IMR-90 (cell line): Measurements from ENCODE around the gene ABCA7. TPM values are rescaled to one million over a fixed set of nuclear protein-coding genes. Genes with fewer than 3 reads are reported as not detected.

ENCODE experiments used
- ATAC-seq: fragments of 200-7000 bp; cut with Tn5 transposase; 2 replicates; pipeline ENCODE4 v1.9.1; 2020; ENCODE audit warnings: low read depth, mild to moderate bottlenecking, moderate library complexity
- BruUV-seq: library from RNA; stranded (reverse); fragments of 400-500 nt; replicated peaks from 2 replicates; lab custom pipeline; 2021; lab: Mats Ljungman, UMichigan
- CTCF ChIA-PET: fragments of 300-600 bp; formaldehyde crosslinking; extraction: SDS; loops from one replicate; lab custom pipeline; 2021; ENCODE audit warnings: antibody characterized with exemption; lab: Yijun Ruan, JAX
- POLR2A ChIA-PET: fragments of 300-600 bp; sonication (Branson Sonifier 250); formaldehyde crosslinking; loops from one replicate; lab custom pipeline; 2022; ENCODE audit warnings: antibody characterized with exemption; ENCODE audit not compliant: unreplicated experiment; lab: Charles Lee
- DNase-seq: peaks from one replicate; pipeline ENCODE4 v3.0.0; 2013
- H2AFZ ChIP-seq: replicated peaks from 2 replicates; pipeline ENCODE3; 2013; ENCODE audit warnings: low read length, mild to moderate bottlenecking; ENCODE audit not compliant: poor library complexity
- H2AK5ac ChIP-seq: 2 replicates; pipeline ENCODE4 v1.6.1; 2013; ENCODE audit warnings: low read depth, low read length, inconsistent platforms
- H2AK9ac ChIP-seq: replicated peaks from 2 replicates; pipeline ENCODE3; 2013; ENCODE audit warnings: mild to moderate bottlenecking, low read depth, low read length, moderate library complexity; ENCODE audit not compliant: poor library complexity
- H2BK120ac ChIP-seq: 2 replicates; pipeline ENCODE4 v1.6.1; 2013; ENCODE audit warnings: low read depth, low read length, inconsistent platforms
- H2BK15ac ChIP-seq: 3 replicates; pipeline ENCODE4 v1.6.1; 2013; ENCODE audit warnings: low read depth, low read length, inconsistent platforms
- H2BK20ac ChIP-seq: 2 replicates; pipeline ENCODE4 v1.6.1; 2013; ENCODE audit warnings: low read depth, mild to moderate bottlenecking, inconsistent platforms, low read length, moderate library complexity
- H2BK5ac ChIP-seq: 2 replicates; pipeline ENCODE4 v1.6.1; 2013; ENCODE audit warnings: mild to moderate bottlenecking, low read depth, low read length, inconsistent platforms; ENCODE audit not compliant: poor library complexity, severe bottlenecking
- H3K14ac ChIP-seq: replicated peaks from 2 replicates; pipeline ENCODE4 v1.6.1; 2013; ENCODE audit warnings: low read depth, low read length, inconsistent platforms
- H3K18ac ChIP-seq: 2 replicates; pipeline ENCODE4 v1.6.1; 2013; ENCODE audit warnings: low read depth, low read length, control low read depth
- H3K23ac ChIP-seq: 2 replicates; pipeline ENCODE4 v1.6.1; 2013; ENCODE audit warnings: low read depth, low read length, inconsistent platforms
- H3K27ac ChIP-seq: 2 replicates; pipeline ENCODE4 v1.5.1; 2013; ENCODE audit warnings: mild to moderate bottlenecking, control low read depth, low read length; ENCODE audit not compliant: insufficient read depth
- H3K27me3 ChIP-seq: 2 replicates; pipeline ENCODE4 v1.6.1; 2013; ENCODE audit warnings: low read length; ENCODE audit not compliant: control insufficient read depth, insufficient read depth
- H3K36me3 ChIP-seq: 2 replicates; pipeline ENCODE4 v1.6.1; 2013; ENCODE audit warnings: low read length, mixed read lengths; ENCODE audit not compliant: control insufficient read depth, insufficient read depth
- H3K4ac ChIP-seq: 2 replicates; pipeline ENCODE4 v1.6.1; 2013; ENCODE audit warnings: low read depth, low read length, inconsistent platforms
- H3K4me1 ChIP-seq: 2 replicates; pipeline ENCODE4 v1.6.1; 2013; ENCODE audit warnings: low read length, mixed read lengths; ENCODE audit not compliant: control insufficient read depth, insufficient read depth
- H3K4me2 ChIP-seq: 2 replicates; pipeline ENCODE4 v1.6.1; 2013; ENCODE audit warnings: low read depth, mild to moderate bottlenecking, control low read depth, low read length, moderate library complexity
- H3K4me3 ChIP-seq: 2 replicates; pipeline ENCODE4 v1.5.1; 2013; ENCODE audit warnings: low read depth, mild to moderate bottlenecking, control low read depth, low read length, moderate library complexity; ENCODE audit not compliant: insufficient read depth
- H3K56ac ChIP-seq: 2 replicates; pipeline ENCODE4 v1.6.1; 2013; ENCODE audit warnings: low read length, inconsistent platforms; ENCODE audit not compliant: insufficient read depth; ENCODE audit errors: extremely low read depth
- H3K79me1 ChIP-seq, 2 experiments: 2 replicates each; pipeline ENCODE4 v1.6.1; 2013; ENCODE audit warnings: low read length in 2 of 2, inconsistent platforms in 1 of 2, low read depth in 1 of 2
- H3K9ac ChIP-seq: 2 replicates; pipeline ENCODE4 v1.6.1; 2013; ENCODE audit warnings: low read depth, low read length, control low read depth
- H3K9me1 ChIP-seq: 2 replicates; pipeline ENCODE4 v1.6.1; 2013; ENCODE audit warnings: low read length, inconsistent platforms; ENCODE audit not compliant: insufficient read depth
- H3K9me3 ChIP-seq: 2 replicates; pipeline ENCODE4 v1.6.1; 2013; ENCODE audit warnings: low read length; ENCODE audit not compliant: control insufficient read depth, insufficient read depth
- H4K20me1 ChIP-seq: 2 replicates; pipeline ENCODE4 v1.6.1; 2013; ENCODE audit warnings: low read length, inconsistent platforms; ENCODE audit not compliant: insufficient read depth
- H4K5ac ChIP-seq: 2 replicates; pipeline ENCODE4 v1.6.1; 2013; ENCODE audit warnings: mild to moderate bottlenecking, low read depth, low read length, control low read depth
- H4K8ac ChIP-seq, 2 experiments: 2 replicates each; pipeline ENCODE4 v1.6.1; 2013; ENCODE audit warnings: low read depth in 2 of 2, low read length in 2 of 2, control low read depth in 1 of 2, inconsistent platforms in 1 of 2
- H4K91ac ChIP-seq: 2 replicates; pipeline ENCODE4 v1.6.1; 2013; ENCODE audit warnings: low read depth, low read length, inconsistent platforms; ENCODE audit not compliant: insufficient read depth
- FOS ChIP-seq: fragments of 150-350 bp; IDR thresholded peaks from 2 replicates; pipeline ENCODE4 v1.6.1; 2016; ENCODE audit warnings: low read depth, low read length
- MAFK ChIP-seq: IDR thresholded peaks from 2 replicates; pipeline ENCODE4 v1.6.1; 2012; ENCODE audit warnings: low read depth, low read length, improper control_type of control experiment
- MXI1 ChIP-seq: IDR thresholded peaks from 2 replicates; pipeline ENCODE4 v1.6.1; 2012; ENCODE audit warnings: low read depth, mild to moderate bottlenecking, low read length, moderate library complexity, borderline replicate concordance
- WGBS, 2 experiments: methylation state at CpG; one replicate each; pipeline versions ENCODE4 v1.1.5 to v1.1.7; 2013; ENCODE audit warnings: missing lambda C conversion rate in 2 of 2; ENCODE audit not compliant: insufficient read length in 1 of 2; ENCODE audit errors: extremely low coverage in 2 of 2; 5-methylcytosine and 5-hydroxymethylcytosine counted together
- dilution Hi-C: fragments of 300-500 bp; cut with HindIII; formaldehyde crosslinking; loops from one replicate; pipeline ENCODE4 v1.14.3; 2018; ENCODE audit warnings: low sequenced_read_pairs; ENCODE audit not compliant: unreplicated experiment
- in situ Hi-C: fragments of 300-500 bp; cut with MboI; formaldehyde crosslinking; loops from 3 replicates; pipeline ENCODE4 v1.14.3; 2019; ENCODE audit warnings: low sequenced_read_pairs, inconsistent platforms, mixed read lengths
- intact Hi-C: fragments of 100-400 bp; cut with micrococcal nuclease; formaldehyde crosslinking; loops from 2 replicates; pipeline ENCODE4 v1.10.0; 2022
- polyA plus RNA-seq, 3 experiments: library from polyadenylated mRNA; depleted of rRNA; stranded (reverse); fragments of >200 nt; gene quantifications; 2 replicates each; pipeline ENCODE4 v1.2.3, GENCODE V29; 2012; ENCODE audit warnings: low replicate concordance in 1 of 3
- total RNA-seq: library from RNA; depleted of rRNA; stranded (reverse); fragments of >200 nt; gene quantifications from 2 replicates; pipeline ENCODE4 v1.2.3, GENCODE V29; 2012

Gene ABCA7
- total and polyA plus RNA-seq, 2 of the 4 experiments (the other 2 are of a cell fraction): 0.36 to 3.3 TPM

DNA sequence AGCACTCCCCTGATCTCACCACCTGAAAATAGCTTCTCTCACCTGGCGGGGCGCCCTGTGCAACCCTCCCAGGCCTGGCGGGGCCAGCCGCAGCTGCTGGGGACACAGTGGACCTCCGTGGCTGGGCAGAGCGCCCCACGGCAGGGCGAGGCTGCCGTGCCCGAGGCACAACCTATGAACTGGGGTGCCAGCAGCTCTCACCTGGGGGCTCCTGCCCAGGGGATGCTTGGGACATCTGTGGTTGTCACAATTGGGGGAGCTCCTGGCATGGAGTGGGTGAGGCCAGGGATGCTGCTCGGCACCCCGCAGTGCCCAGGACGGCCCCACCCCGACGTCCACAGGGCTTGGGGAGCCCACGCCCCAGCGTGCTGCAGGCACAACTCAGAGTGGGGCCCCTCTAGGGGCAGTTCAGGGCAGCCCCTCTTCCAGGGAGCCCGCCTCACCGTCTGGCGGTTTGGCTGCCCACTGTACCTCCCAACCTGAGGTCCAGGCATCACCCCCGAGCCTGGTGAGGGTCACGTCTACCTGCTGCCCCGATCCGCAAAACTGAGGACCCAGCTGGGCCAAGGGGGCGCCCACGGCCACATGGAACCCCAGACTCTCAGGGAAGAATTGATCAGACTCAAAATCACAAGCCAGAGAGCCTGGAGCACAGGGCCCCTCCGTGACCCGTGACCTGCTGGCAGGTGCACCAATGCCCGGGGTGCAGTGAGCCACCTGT, 24.7 kb upstream of the ABCA7 start (continued):
- TF ChIP-seq MAFK: no peak

DNA sequence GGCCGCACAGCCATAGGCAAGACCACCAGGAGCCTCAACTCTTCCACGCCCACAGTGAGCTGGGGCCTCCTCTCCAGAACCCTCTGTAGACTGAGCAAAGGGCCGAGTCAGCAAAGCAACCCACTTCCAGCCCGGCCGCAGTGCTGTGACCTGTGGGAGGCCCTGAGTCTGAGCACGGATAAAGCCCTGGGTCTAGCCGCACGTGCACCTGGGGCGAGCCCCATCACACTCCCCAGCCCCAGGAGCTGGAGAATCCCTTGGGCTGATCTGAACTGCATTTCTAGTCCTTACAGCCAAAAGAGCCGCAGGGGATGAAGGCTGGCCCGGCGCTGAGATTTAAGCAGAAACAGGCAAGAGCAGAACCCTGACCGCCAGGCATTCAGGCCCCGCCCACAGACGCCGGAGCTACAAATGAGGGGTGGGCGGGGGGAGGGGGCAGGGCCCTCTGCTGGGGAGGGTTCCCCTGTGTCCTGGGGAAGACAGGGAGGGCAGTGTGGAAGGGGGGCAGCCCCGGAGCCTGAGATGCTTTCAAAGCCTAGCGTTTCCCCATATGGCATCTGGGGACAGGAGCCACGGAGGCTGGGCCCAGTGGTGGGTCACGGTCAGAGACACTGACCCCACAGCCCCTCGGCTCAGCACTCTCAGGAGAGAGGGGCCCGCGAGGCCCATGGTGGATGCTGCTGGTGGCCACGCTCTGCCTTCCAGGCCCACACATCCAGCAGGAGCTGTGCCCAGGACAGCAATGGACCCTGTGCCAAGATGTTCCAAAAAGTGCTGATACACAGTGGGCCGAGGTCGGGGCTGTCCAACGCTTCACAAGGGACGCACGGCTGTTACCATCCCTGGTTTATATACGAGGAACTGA, 23.9 kb upstream of the ABCA7 start:
- Histone ChIP-seq H3K36me3 (peaks cover 27% of the 10 kb centered on the region), H3K4me3 (no peak overlapping the region), H4K5ac (no peak overlapping the region), H3K23ac (no peak overlapping the region), H2BK120ac (no peak overlapping the region), H2AFZ (peak overlapping the region; percentile 14), H2AK5ac (no peak overlapping the region; the same call in 1 of the 2 replicates), H3K4ac (peak overlapping the region; percentile 32; the same call in 1 of the 2 replicates), H2BK5ac (peak overlapping the region; percentile 28), H4K91ac (no peak overlapping the region), H4K20me1 (peaks cover 78% of the 10 kb centered on the region), H2BK15ac (no peak overlapping the region), H3K14ac (0 out of 2 replicates have a peak overlapping the region, but pooled peaks have one; percentile 0), H3K27ac (no peak overlapping the region), H3K9ac (no peak overlapping the region), H3K9me3 (no peaks in the 10 kb centered on the region), H2AK9ac (peak overlapping the region; percentile 42), H3K4me2 (peak overlapping the region; percentile 38; the same call in 1 of the 2 replicates), H4K8ac (no peak overlapping the region), H3K27me3 (no peaks in the 10 kb centered on the region), H3K9me1 (peaks cover 9% of the 10 kb centered on the region; the same call in 1 of the 2 replicates), H3K4me1 (peaks cover 33% of the 10 kb centered on the region), H3K79me1 (peaks cover 0 to 71% of the 10 kb centered on the region in 2 experiments; a peak in 2 of 4 replicates), H3K56ac (no peak overlapping the region), H2BK20ac (no peak overlapping the region), H3K18ac (no peak overlapping the region)
- no TSS peak for BruUV-seq
- ChIA-PET CTCF (no interaction called here), POLR2A (interaction anchor here (0.6 kb wide), 1 partner anchor 11 kb away, joined by 3 read pairs; no protein-coding TSS in a partner anchor)
- peak; percentile 56 for TF ChIP-seq MAFK
- no peak for TF ChIP-seq FOS
- no peak for TF ChIP-seq MXI1
- no peak for DNase-seq
- 64% methylated on average over 16 of the region's 31 CpGs; no CpG with 5 or more reads in 1 of the 2 experiments for WGBS, 2 experiments
- in situ Hi-C loops (no loop called here), dilution Hi-C loops (no loop called here), intact Hi-C loops (no loop called here)
- ATAC-seq: no peak
